Smooth muscle cell (in vitro differentiated cells): ENCODE measurements around the gene FAM241B. TPM values are rescaled to one million over a fixed set of nuclear protein-coding genes. Genes with fewer than 3 reads are reported as not detected.

Experiments used
- DNase-seq: peaks from one replicate; lab custom pipeline; 2025; ENCODE audit not compliant: unreplicated experiment; lab: John Stamatoyannopoulos, UW
- H2AFZ ChIP-seq: fragments of 200-600 bp; sonication (generic); 2 replicates; pipeline ENCODE4 v1.6.0; 2016; ENCODE audit warnings: antibody characterized with exemption, low read depth, mild to moderate bottlenecking
- H3F3A ChIP-seq: fragments of 200-600 bp; sonication (generic); 2 replicates; pipeline ENCODE4 v1.6.0; 2017; ENCODE audit warnings: antibody characterized with exemption, low read depth
- H3K27ac ChIP-seq: fragments of 200-600 bp; sonication (generic); 2 replicates; pipeline ENCODE4 v1.5.1; 2016; ENCODE audit warnings: low read depth, mild to moderate bottlenecking
- H3K27me3 ChIP-seq: fragments of 200-600 bp; sonication (generic); 2 replicates; pipeline ENCODE4 v1.6.1; 2016; ENCODE audit warnings: low read depth, mild to moderate bottlenecking
- H3K36me3 ChIP-seq: fragments of 200-600 bp; sonication (generic); 2 replicates; pipeline ENCODE4 v1.5.1; 2016; ENCODE audit warnings: low read depth
- H3K4me1 ChIP-seq: fragments of 200-600 bp; sonication (generic); 2 replicates; pipeline ENCODE4 v1.5.1; 2016; ENCODE audit warnings: low read depth
- H3K4me2 ChIP-seq: fragments of 200-600 bp; sonication (generic); 2 replicates; pipeline ENCODE4 v1.6.0; 2016; ENCODE audit warnings: mild to moderate bottlenecking
- H3K4me3 ChIP-seq: fragments of 200-600 bp; sonication (generic); 2 replicates; pipeline ENCODE4 v1.5.1; 2016; ENCODE audit warnings: mild to moderate bottlenecking
- H3K79me2 ChIP-seq: fragments of 200-600 bp; sonication (generic); 2 replicates; pipeline ENCODE4 v1.6.0; 2016; ENCODE audit warnings: low read depth, mild to moderate bottlenecking
- H3K9ac ChIP-seq: fragments of 200-600 bp; sonication (generic); 2 replicates; pipeline ENCODE4 v1.6.0; 2016; ENCODE audit warnings: low read depth
- H3K9me3 ChIP-seq: fragments of 200-600 bp; sonication (generic); replicated peaks from 2 replicates; pipeline ENCODE4 v1.5.1; 2016; ENCODE audit warnings: low read depth
- H4K20me1 ChIP-seq: fragments of 200-600 bp; sonication (generic); 2 replicates; pipeline ENCODE4 v1.6.0; 2016; ENCODE audit warnings: low read depth
- CTCF ChIP-seq: fragments of 200-600 bp; sonication (generic); IDR thresholded peaks from 2 replicates; pipeline ENCODE4 v1.5.1; 2017; ENCODE audit warnings: borderline replicate concordance, mild to moderate bottlenecking, antibody characterized with exemption; ENCODE audit not compliant: insufficient read depth, poor library complexity, severe bottlenecking
- WGBS: methylation state at CpG from one replicate; pipeline ENCODE4 v1.1.7; 2016; ENCODE audit warnings: low lambda C conversion rate; 5-methylcytosine and 5-hydroxymethylcytosine counted together
- polyA plus RNA-seq: library from polyadenylated mRNA; unstranded; fragments of >200 nt; fragmentation: Nextera tagmentation; extraction: Ambion mirVana; gene quantifications from 2 replicates; pipeline ENCODE4 v1.2.1, GENCODE V29; 2016
- total RNA-seq: library from RNA; depleted of rRNA; stranded (reverse); fragments of >200 nt; gene quantifications from 2 replicates; pipeline ENCODE4 v1.2.3, GENCODE V29; 2014

Gene FAM241B
- total and polyA plus RNA-seq, 2 experiments from 2014 or later, result 4.1 to 8.0 TPM

GRCh38 chr10:69665474-69666320, 35.6 kb downstream of the FAM241B start:
- 90% methylated on average over 17 of the region's 17 CpGs for WGBS
- H3K4me2 ChIP-seq, result no peak overlapping the region
- no peaks in the 10 kb centered on the region for H4K20me1 ChIP-seq
- H3K79me2 ChIP-seq, result no peaks in the 10 kb centered on the region
- H3K27me3 ChIP-seq, result peaks cover 11% of the 10 kb centered on the region
- H3K4me1 ChIP-seq, result no peaks in the 10 kb centered on the region
- no peaks in the 10 kb centered on the region for H3K9me3 ChIP-seq
- H3K4me3 ChIP-seq, result no peak overlapping the region
- TF ChIP-seq CTCF, result no peak
- H3K27ac ChIP-seq, result no peak overlapping the region
- no peak overlapping the region for H2AFZ ChIP-seq
- H3K36me3 ChIP-seq, result no peaks in the 10 kb centered on the region
- no peaks in the 10 kb centered on the region for H3F3A ChIP-seq
- no peak overlapping the region for H3K9ac ChIP-seq
- DNase-seq, result no peak

GRCh38 chr10:69666756-69667155, 36.7 kb downstream of the FAM241B start:
- no peaks in the 10 kb centered on the region for H4K20me1 ChIP-seq
- peaks cover 11% of the 10 kb centered on the region for H3K27me3 ChIP-seq

GRCh38 chr10:69668721-69669120, 38.7 kb downstream of the FAM241B start:
- Histone ChIP-seq H3K9me3 (no peaks in the 10 kb centered on the region), H2AFZ (no peak overlapping the region), H3K36me3 (no peaks in the 10 kb centered on the region), H4K20me1 (no peaks in the 10 kb centered on the region), H3K4me3 (no peak overlapping the region), H3K27ac (no peak overlapping the region), H3K4me1 (no peaks in the 10 kb centered on the region), H3K4me2 (no peak overlapping the region), H3K9ac (no peak overlapping the region), H3K27me3 (peaks cover 15% of the 10 kb centered on the region), H3F3A (no peaks in the 10 kb centered on the region), H3K79me2 (no peaks in the 10 kb centered on the region)
- WGBS, result 73% methylated on average over 5 of the region's 5 CpGs
- DNase-seq, result no peak
- no peak for TF ChIP-seq CTCF

More at GRCh38 chr10:69666756-69667155, 36.7 kb downstream of the FAM241B start:
- H3K9ac ChIP-seq, result no peak overlapping the region
- no peak overlapping the region for H3K4me3 ChIP-seq
- no peaks in the 10 kb centered on the region for H3K36me3 ChIP-seq
- no peak for TF ChIP-seq CTCF
- WGBS, result 92% methylated on average over 4 of the region's 4 CpGs
- no peaks in the 10 kb centered on the region for H3K79me2 ChIP-seq
- H2AFZ ChIP-seq, result no peak overlapping the region
- DNase-seq, result no peak
- H3K4me2 ChIP-seq, result no peak overlapping the region
- no peaks in the 10 kb centered on the region for H3F3A ChIP-seq
- H3K27ac ChIP-seq, result no peak overlapping the region
- no peaks in the 10 kb centered on the region for H3K9me3 ChIP-seq
- H3K4me1 ChIP-seq, result no peaks in the 10 kb centered on the region

GRCh38 chr10:69669409-69669808, 39.4 kb downstream of the FAM241B start:
- H3F3A ChIP-seq, result no peaks in the 10 kb centered on the region
- H3K4me3 ChIP-seq, result no peak overlapping the region
- no peak for TF ChIP-seq CTCF
- H3K27ac ChIP-seq, result no peak overlapping the region
- H3K4me1 ChIP-seq, result no peaks in the 10 kb centered on the region
- no peaks in the 10 kb centered on the region for H3K79me2 ChIP-seq
- H3K36me3 ChIP-seq, result no peaks in the 10 kb centered on the region
- no peak for DNase-seq
- 90% methylated on average over 4 of the region's 4 CpGs for WGBS
- H3K4me2 ChIP-seq, result no peak overlapping the region
- H2AFZ ChIP-seq, result no peak overlapping the region
- H4K20me1 ChIP-seq, result no peaks in the 10 kb centered on the region
- peaks cover 20% of the 10 kb centered on the region for H3K27me3 ChIP-seq
- no peak overlapping the region for H3K9ac ChIP-seq
- H3K9me3 ChIP-seq, result no peaks in the 10 kb centered on the region
